GM23248 (cell line): ENCODE data around the gene SYNE1.

Source experiments
- EZH2 ChIP-seq: fragments of 200-600 bp; sonication (generic); IDR thresholded peaks from 2 replicates; pipeline ENCODE4 v1.6.1; 2018; ENCODE audit warnings: antibody characterized with exemption, mild to moderate bottlenecking; ENCODE audit not compliant: insufficient read depth, poor library complexity, severe bottlenecking
- EZH2phosphoT487 ChIP-seq: fragments of 200-600 bp; sonication (generic); IDR thresholded peaks from 2 replicates; pipeline ENCODE4 v1.6.1; 2018; ENCODE audit warnings: antibody characterized with exemption, moderate library complexity, mild to moderate bottlenecking, low read depth; ENCODE audit not compliant: insufficient read depth

DNA sequence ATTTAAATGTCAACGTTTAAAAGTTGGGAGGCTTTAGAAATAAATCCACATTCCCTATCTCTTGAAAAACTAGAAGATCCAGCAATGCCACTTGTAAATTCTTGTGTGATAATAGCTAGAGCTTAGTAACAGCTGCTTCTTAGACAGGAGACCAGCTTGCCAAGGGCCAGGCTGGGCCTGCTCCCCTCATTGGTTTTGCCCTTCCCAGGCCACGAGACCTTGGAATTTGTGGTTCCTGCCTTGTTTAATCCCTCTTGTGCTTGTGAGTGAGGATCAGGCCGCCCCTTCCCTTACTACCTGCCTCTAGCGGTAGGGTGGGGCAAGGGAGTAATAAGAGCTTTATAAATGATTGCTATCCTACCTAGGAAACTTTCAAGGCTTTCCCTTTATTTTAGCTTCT, 363.5 kb downstream of the SYNE1 start:
- TF ChIP-seq EZH2 (no peak), EZH2phosphoT487 (no peak)
